Endothelial cell of umbilical vein (primary cell): ENCODE results near the gene SLC38A2. TPM values are rescaled to one million over a fixed set of nuclear protein-coding genes. Genes with fewer than 3 reads are reported as not detected.

Experiments used
- BruUV-seq: library from RNA; stranded (reverse); fragments of 400-500 nt; replicated peaks from 2 replicates; lab custom pipeline; 2021; lab: Mats Ljungman, UMichigan
- CTCF ChIA-PET: fragments of 300-600, 350-600 bp; sonication (Branson Sonifier 250); formaldehyde crosslinking; loops from one replicate; lab custom pipeline; 2021; ENCODE audit warnings: antibody characterized with exemption, inconsistent platforms; lab: Charles Lee
- POLR2A ChIA-PET: fragments of 300-600, 350-600 bp; sonication (Branson Sonifier 250); formaldehyde crosslinking; loops from one replicate; lab custom pipeline; 2021; ENCODE audit warnings: antibody characterized with exemption, inconsistent platforms; lab: Charles Lee
- DNase-seq: peaks from one replicate; pipeline ENCODE4 v3.0.0-alpha.2; 2011; ENCODE audit warnings: low read depth, low spot score
- FAIRE-seq: peaks from 2 replicates; lab custom pipeline; 2011; peaks lifted over from hg19 to GRCh38; lab: Jason Lieb, UNC
- H2AFZ ChIP-seq: 2 replicates; pipeline ENCODE4 v1.6.0; 2012; ENCODE audit warnings: low read depth, low read length, control low read depth, inconsistent platforms
- H3K27ac ChIP-seq: 2 replicates; pipeline ENCODE4 v1.5.1; 2011; ENCODE audit warnings: low read depth, mild to moderate bottlenecking, control low read depth, low read length, moderate library complexity; ENCODE audit not compliant: insufficient read depth
- H3K27me3 ChIP-seq, 2 experiments: 2 replicates each; pipeline versions ENCODE4 v1.6.0 to v1.6.1; 2011; ENCODE audit warnings: low read length in 2 of 2, mixed read lengths in 1 of 2; ENCODE audit not compliant: control insufficient read depth in 2 of 2, insufficient read depth in 2 of 2
- H3K36me3 ChIP-seq, 2 experiments: 2 replicates in 1 of 2; 3 replicates in 1 of 2; pipeline ENCODE4 v1.5.1; 2011; ENCODE audit warnings: low read length in 2 of 2, mild to moderate bottlenecking in 1 of 2, moderate library complexity in 1 of 2; ENCODE audit not compliant: control insufficient read depth in 2 of 2, insufficient read depth in 2 of 2; ENCODE audit errors: extremely low read depth in 1 of 2
- H3K4me1 ChIP-seq: 3 replicates; pipeline ENCODE4 v1.5.1; 2011; ENCODE audit warnings: mild to moderate bottlenecking, low read length; ENCODE audit not compliant: control insufficient read depth, insufficient read depth; ENCODE audit errors: extremely low read depth
- H3K4me2 ChIP-seq: 2 replicates; pipeline ENCODE4 v1.6.1; 2011; ENCODE audit warnings: low read length, control low read depth, mixed read lengths; ENCODE audit not compliant: insufficient read depth
- H3K4me3 ChIP-seq, 3 experiments: fragments of 200-600 bp in 1 of 3; sonication (generic), shearing (Covaris generic) in 1 of 3; replicated peaks in 1 of 3; 2 replicates each; pipeline ENCODE4 v1.5.1; 2011 to 2016; ENCODE audit warnings: control low read depth in 3 of 3, low read length in 3 of 3, mild to moderate bottlenecking in 2 of 3, inconsistent platforms in 1 of 3, low read depth in 1 of 3, moderate library complexity in 1 of 3; ENCODE audit not compliant: insufficient read depth in 1 of 3
- H3K79me2 ChIP-seq: 2 replicates; pipeline ENCODE4 v1.6.0; 2012; ENCODE audit warnings: low read length, inconsistent platforms; ENCODE audit not compliant: control insufficient read depth, insufficient read depth
- H3K9ac ChIP-seq: replicated peaks from 2 replicates; pipeline ENCODE3; 2011; ENCODE audit warnings: low read length, control low read depth; ENCODE audit not compliant: insufficient read depth; ENCODE audit errors: extremely low read depth
- H3K9me1 ChIP-seq: replicated peaks from 3 replicates; pipeline ENCODE4 v1.6.0; 2011; ENCODE audit warnings: mild to moderate bottlenecking, low read length; ENCODE audit not compliant: control insufficient read depth, insufficient read depth; ENCODE audit errors: extremely low read depth
- H3K9me3 ChIP-seq: replicated peaks from 2 replicates; pipeline ENCODE4 v1.5.1; 2012; ENCODE audit warnings: low read length, inconsistent platforms; ENCODE audit not compliant: control insufficient read depth, insufficient read depth
- H4K20me1 ChIP-seq: replicated peaks from 2 replicates; pipeline ENCODE3; 2011; ENCODE audit warnings: mild to moderate bottlenecking, low read length; ENCODE audit not compliant: control insufficient read depth, insufficient read depth; ENCODE audit errors: extremely low read depth
- EZH2 ChIP-seq: IDR thresholded peaks from 2 replicates; pipeline ENCODE4 v1.6.1; 2012; ENCODE audit warnings: borderline replicate concordance, low read depth, mild to moderate bottlenecking, moderate library complexity, low read length, inconsistent platforms; ENCODE audit not compliant: severe bottlenecking
- FOS ChIP-seq: IDR thresholded peaks from 2 replicates; pipeline ENCODE4 v1.6.1; 2011; ENCODE audit warnings: mild to moderate bottlenecking, low read length, moderate library complexity, borderline replicate concordance; ENCODE audit not compliant: insufficient read depth
- GATA2 ChIP-seq: IDR thresholded peaks from 2 replicates; pipeline ENCODE4 v1.7.0; 2011; ENCODE audit warnings: low read depth, mild to moderate bottlenecking, moderate library complexity, mixed read lengths, low read length; ENCODE audit not compliant: insufficient read length, insufficient read depth
- JUN ChIP-seq: IDR thresholded peaks from 2 replicates; pipeline ENCODE4 v1.6.1; 2011; ENCODE audit warnings: borderline replicate concordance, low read depth; ENCODE audit not compliant: insufficient read length, insufficient read depth
- MYC ChIP-seq: IDR thresholded peaks from one replicate; pipeline ENCODE4 v1.6.1; 2011; ENCODE audit warnings: mild to moderate bottlenecking, low read depth, low read length
- POLR2A ChIP-seq: IDR thresholded peaks from 2 replicates; pipeline ENCODE4 v1.6.1; 2012; ENCODE audit warnings: low read depth, mild to moderate bottlenecking, control low read depth, low read length
- POLR2AphosphoS5 ChIP-seq: IDR thresholded peaks from 2 replicates; pipeline ENCODE4 v1.6.1; 2012; ENCODE audit warnings: low read depth, mild to moderate bottlenecking, control low read depth, low read length, moderate library complexity; ENCODE audit not compliant: insufficient read depth
- dilution Hi-C: fragments of 300-500 bp; cut with MboI; formaldehyde crosslinking; loops from one replicate; pipeline ENCODE4 v1.15.0; 2019; ENCODE audit warnings: low sequenced_read_pairs; ENCODE audit not compliant: extremely low pct_ligation_motif_present
- intact Hi-C: fragments of 100-400 bp; cut with micrococcal nuclease; formaldehyde crosslinking; loops from one replicate; pipeline ENCODE4 v1.10.0; 2022
- polyA plus RNA-seq, 4 experiments: library from polyadenylated mRNA; depleted of rRNA in 3 of 4; stranded (reverse) in 3 of 4; unstranded in 1 of 4; fragments of >200 nt; gene quantifications; 2 replicates each; pipeline versions ENCODE4 v1.2.1 to v1.2.3, GENCODE V29; 2011 to 2012; ENCODE audit warnings: missing spikeins in 1 of 4
- total RNA-seq: library from RNA; stranded (reverse); gene quantifications from 2 replicates; pipeline ENCODE4 v1.2.3, GENCODE V29; 2021
- TF ChIP-seq, protein P1 (sequence below), 2 donors: IDR thresholded peaks; 1 replicate in 1 of 2; 2 replicates in 1 of 2; pipeline ENCODE4 v1.5.1; 2011; ENCODE audit warnings: low read length in 2 of 2, mild to moderate bottlenecking in 2 of 2, moderate library complexity in 2 of 2, control low read depth in 1 of 2, inconsistent platforms in 1 of 2, low read depth in 1 of 2; ENCODE audit not compliant: insufficient read depth in 1 of 2; ENCODE audit errors: extremely low read depth in 1 of 2
- TF ChIP-seq, protein P2 (sequence below): IDR thresholded peaks from 2 replicates; pipeline ENCODE4 v1.6.1; 2011; ENCODE audit not compliant: insufficient read depth, insufficient read length

The SLC38A2 gene
- total and polyA plus RNA-seq, 2 donors (not counting 3 experiments of a cell fraction or from before 2014, with no cell fraction given), result 267 to 427 TPM

DNA sequence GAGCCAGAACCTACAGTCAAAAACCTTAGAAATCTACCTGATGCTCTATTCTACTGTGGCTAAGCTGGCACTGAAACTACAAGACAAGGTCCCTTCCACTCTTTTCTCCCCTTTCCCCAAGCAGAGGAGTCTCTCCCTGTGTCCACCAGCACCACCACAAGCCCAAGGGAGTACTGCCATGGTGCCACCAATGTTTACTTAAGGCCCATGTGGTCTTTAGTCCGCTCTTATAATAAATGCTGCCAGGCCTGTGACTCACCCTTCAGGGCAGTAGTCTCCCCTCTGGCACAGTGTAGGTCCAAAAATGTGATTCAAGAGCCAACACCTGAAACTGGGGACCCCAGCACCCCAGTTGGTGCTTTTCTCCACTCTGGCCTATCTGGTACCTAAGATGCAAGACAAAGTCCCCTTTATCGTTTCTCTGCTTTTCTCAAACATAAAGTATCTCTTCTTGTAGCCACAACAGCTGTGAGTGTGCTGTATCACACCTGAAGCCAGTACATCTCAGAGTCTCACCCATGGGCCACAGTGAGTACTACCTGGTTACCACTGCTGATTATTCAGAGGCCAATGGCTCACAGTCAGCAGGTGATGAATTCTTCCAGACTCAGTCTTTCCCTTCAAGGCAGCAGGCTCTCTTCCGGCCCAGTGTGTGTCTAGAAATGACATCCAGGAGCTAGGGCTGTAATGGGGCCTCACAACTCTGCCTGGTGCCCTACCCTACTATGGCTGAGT is 29.3 kb downstream of the SLC38A2 start:
- ChIA-PET POLR2A (no interaction called here), CTCF (interaction anchor here (0.6 to 2.5 kb wide), 8 partner anchors 11 to 678 kb away, joined by 3 to 14 read pairs (median 3); no protein-coding TSS in a partner anchor)
- H3K9me3 ChIP-seq, result no peaks in the 10 kb centered on the region
- FAIRE-seq, result no peak
- H3K9ac ChIP-seq, result no peak overlapping the region
- no peak overlapping the region for H3K27ac ChIP-seq
- dilution Hi-C loops (no loop called here), intact Hi-C loops (loop anchor here (2.0 to 5.0 kb wide), 2 partner anchors 334 to 964 kb away; no protein-coding TSS in a partner anchor)
- H2AFZ ChIP-seq, result no peak overlapping the region
- no peaks in the 10 kb centered on the region for H3K36me3 ChIP-seq
- H3K9me1 ChIP-seq, result no peaks in the 10 kb centered on the region
- no peak overlapping the region for H3K4me2 ChIP-seq
- no peak for DNase-seq
- no peaks in the 10 kb centered on the region for H3K79me2 ChIP-seq
- TF ChIP-seq GATA2 (no peak), FOS (no peak), MYC (no peak), JUN (no peak), POLR2A (no peak), EZH2 (no peak), POLR2AphosphoS5 (no peak)
- TF ChIP-seq, protein P1, sequence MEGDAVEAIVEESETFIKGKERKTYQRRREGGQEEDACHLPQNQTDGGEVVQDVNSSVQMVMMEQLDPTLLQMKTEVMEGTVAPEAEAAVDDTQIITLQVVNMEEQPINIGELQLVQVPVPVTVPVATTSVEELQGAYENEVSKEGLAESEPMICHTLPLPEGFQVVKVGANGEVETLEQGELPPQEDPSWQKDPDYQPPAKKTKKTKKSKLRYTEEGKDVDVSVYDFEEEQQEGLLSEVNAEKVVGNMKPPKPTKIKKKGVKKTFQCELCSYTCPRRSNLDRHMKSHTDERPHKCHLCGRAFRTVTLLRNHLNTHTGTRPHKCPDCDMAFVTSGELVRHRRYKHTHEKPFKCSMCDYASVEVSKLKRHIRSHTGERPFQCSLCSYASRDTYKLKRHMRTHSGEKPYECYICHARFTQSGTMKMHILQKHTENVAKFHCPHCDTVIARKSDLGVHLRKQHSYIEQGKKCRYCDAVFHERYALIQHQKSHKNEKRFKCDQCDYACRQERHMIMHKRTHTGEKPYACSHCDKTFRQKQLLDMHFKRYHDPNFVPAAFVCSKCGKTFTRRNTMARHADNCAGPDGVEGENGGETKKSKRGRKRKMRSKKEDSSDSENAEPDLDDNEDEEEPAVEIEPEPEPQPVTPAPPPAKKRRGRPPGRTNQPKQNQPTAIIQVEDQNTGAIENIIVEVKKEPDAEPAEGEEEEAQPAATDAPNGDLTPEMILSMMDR (IDR thresholded peaks at IDR 0.05; ENCODE audit: extremely low read depth in 1 of 2, insufficient read depth in 1 of 2, low read depth in 1 of 2, low read length in 2 of 2), result no peak
- TF ChIP-seq, protein P2, sequence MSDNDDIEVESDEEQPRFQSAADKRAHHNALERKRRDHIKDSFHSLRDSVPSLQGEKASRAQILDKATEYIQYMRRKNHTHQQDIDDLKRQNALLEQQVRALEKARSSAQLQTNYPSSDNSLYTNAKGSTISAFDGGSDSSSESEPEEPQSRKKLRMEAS, result no peak
- H3K27me3 ChIP-seq, result no peaks in the 10 kb centered on the region
- H4K20me1 ChIP-seq, result no peaks in the 10 kb centered on the region
- H3K4me3 ChIP-seq, result no peak overlapping the region
- BruUV-seq, result no TSS peak
- no peaks in the 10 kb centered on the region for H3K4me1 ChIP-seq
